Measurements from ENCODE around the gene THSD4. TPM values are rescaled to one million over a fixed set of nuclear protein-coding genes. Genes with fewer than 3 reads are reported as not detected.

THSD4 gene
- total and polyA plus RNA-seq, 7 donors: 1.4 to 7.8 (median 2.2) TPM

DNA sequence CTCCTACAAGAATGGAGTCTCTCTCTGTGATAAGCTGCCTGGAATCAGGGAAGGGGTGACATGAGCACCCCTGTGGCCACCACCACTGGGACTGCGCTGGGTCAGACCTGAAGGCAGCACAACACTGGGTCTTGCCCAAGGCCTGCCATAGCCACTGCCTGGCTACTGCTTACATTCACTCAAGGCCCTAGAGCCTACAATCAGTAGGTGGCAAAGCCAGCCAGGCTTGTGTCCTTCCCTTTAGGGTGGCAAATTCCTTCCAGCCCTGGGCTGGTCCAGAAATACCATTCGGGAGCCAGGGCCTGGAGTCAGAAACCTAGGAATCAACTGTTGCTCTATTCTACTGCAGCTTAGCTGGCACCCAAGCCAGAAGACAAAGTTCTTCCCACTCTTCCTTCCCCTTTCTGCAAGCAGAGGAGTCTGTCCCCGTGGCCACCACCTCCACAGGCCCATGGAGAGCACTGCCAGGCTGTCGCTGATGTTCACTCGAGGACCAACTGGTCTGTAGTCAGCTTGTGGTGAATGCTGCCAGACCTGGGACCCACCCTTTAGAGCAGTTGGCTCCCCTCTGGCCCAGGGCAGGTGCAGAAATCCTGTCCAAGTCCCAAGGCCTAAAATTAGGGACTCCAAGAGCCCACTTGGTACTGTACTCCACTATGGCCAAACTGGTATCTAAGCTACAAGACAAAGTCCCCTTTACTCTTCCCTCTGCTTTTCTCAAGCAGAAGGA, 307.4 kb downstream of the THSD4 start:
- no peak for DNase-seq
- H3K4me3 ChIP-seq: no peak overlapping the region
- H3K36me3 ChIP-seq: no peaks in the 10 kb centered on the region
- TF ChIP-seq POLR2AphosphoS5 (IDR thresholded peaks at IDR 0.05) (no peak), EP300 (IDR thresholded peaks at IDR 0.05) (no peak), POLR2A (IDR thresholded peaks at IDR 0.05) (no peak)
- TF ChIP-seq, protein P1, sequence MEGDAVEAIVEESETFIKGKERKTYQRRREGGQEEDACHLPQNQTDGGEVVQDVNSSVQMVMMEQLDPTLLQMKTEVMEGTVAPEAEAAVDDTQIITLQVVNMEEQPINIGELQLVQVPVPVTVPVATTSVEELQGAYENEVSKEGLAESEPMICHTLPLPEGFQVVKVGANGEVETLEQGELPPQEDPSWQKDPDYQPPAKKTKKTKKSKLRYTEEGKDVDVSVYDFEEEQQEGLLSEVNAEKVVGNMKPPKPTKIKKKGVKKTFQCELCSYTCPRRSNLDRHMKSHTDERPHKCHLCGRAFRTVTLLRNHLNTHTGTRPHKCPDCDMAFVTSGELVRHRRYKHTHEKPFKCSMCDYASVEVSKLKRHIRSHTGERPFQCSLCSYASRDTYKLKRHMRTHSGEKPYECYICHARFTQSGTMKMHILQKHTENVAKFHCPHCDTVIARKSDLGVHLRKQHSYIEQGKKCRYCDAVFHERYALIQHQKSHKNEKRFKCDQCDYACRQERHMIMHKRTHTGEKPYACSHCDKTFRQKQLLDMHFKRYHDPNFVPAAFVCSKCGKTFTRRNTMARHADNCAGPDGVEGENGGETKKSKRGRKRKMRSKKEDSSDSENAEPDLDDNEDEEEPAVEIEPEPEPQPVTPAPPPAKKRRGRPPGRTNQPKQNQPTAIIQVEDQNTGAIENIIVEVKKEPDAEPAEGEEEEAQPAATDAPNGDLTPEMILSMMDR (IDR thresholded peaks at IDR 0.05): no peak
- H3K27me3 ChIP-seq: no peaks in the 10 kb centered on the region
- 93% methylated on average over 5 of the region's 5 CpGs for WGBS, 2 donors
- H3K9me3 ChIP-seq: no peaks in the 10 kb centered on the region
- H3K27ac ChIP-seq: no peak overlapping the region
- intact Hi-C loops (cut with DNase I): no loop called here
- no peaks in the 10 kb centered on the region for H3K4me1 ChIP-seq

DNA sequence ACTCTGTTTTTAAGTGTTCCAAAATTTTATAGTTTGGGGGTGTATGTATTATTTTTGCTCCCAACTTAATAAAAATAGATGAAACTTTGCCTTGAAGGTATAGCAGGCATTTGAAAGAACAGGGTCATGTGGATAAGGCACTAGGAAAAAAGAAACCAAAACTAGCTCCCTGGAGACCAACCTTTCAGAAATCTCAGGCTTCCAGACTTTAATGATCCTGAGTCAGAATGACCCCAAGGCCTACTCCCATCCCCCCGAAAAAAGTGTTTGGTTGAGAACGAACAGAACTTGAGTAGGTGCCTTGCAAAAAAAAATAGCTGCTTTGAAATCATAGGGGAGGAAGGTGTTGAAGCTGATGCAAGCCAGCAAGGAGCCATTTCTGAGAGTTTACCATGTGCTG, 309.5 kb downstream of the THSD4 start:
- DNase-seq: no peak
- WGBS, 2 donors: 79 to 87% methylated on average over 2 of the region's 2 CpGs
- TF ChIP-seq POLR2A (IDR thresholded peaks at IDR 0.05): no peak
- no peak for TF ChIP-seq POLR2AphosphoS5 (IDR thresholded peaks at IDR 0.05)
- no peak for TF ChIP-seq EP300 (IDR thresholded peaks at IDR 0.05)
- TF ChIP-seq, protein P1 (IDR thresholded peaks at IDR 0.05): no peak
- Histone ChIP-seq H3K36me3 (no peaks in the 10 kb centered on the region), H3K27me3 (no peaks in the 10 kb centered on the region), H3K27ac (no peak overlapping the region), H3K9me3 (no peaks in the 10 kb centered on the region), H3K4me1 (no peaks in the 10 kb centered on the region), H3K4me3 (no peak overlapping the region)
- intact Hi-C loops (cut with DNase I): no loop called here

DNA sequence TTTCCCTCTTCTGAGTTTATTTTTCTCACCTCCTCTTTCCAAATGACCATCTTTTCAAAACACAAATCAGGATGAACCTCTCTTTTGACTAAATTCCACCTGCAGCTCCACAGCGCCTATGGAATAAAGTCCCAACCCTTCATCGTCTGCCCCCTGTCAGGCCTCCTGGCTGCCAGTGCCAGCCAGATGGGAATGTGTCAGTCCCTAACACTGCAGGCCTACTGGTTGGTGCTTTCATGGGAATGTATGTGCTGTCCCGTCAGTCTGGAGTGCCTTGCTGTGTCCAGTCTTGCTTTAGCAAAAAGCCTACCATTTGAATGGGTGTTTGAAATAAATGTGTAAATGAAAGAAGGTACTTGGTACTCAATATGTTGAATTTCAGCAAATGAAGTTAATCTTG, 310.1 kb downstream of the THSD4 start:
- DNase-seq: no peak
- H3K27ac ChIP-seq: no peak overlapping the region

DNA sequence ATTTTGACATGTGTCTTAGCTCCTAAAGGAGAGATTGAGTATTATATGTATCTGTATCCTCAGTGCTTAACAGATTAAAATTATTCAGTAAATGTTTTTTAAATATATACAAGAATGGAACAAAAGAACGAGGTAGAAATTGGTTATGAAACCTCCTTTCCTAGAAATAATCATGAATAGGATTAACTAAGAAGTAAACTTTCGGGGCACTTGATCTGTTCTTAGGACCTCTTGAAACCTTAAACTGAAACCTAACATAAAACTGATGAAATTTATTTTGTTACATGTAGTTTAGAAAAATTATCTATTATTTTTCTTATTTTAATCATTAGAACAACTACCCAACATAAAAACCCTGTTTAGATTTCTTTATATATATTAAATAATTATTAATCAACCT, 311.5 kb downstream of the THSD4 start:
- WGBS, 2 donors: 88 to 90% methylated on average over 2 of the region's 2 CpGs
- Histone ChIP-seq H3K4me3 (no peak overlapping the region), H3K9me3 (no peaks in the 10 kb centered on the region), H3K4me1 (no peaks in the 10 kb centered on the region), H3K27ac (no peak overlapping the region), H3K27me3 (no peaks in the 10 kb centered on the region), H3K36me3 (no peaks in the 10 kb centered on the region)
- intact Hi-C loops (cut with DNase I): no loop called here
- no peak for TF ChIP-seq POLR2AphosphoS5 (IDR thresholded peaks at IDR 0.05)
- TF ChIP-seq POLR2A (IDR thresholded peaks at IDR 0.05): no peak
- TF ChIP-seq, protein P1 (IDR thresholded peaks at IDR 0.05): no peak
- TF ChIP-seq EP300 (IDR thresholded peaks at IDR 0.05): no peak
- no peak for DNase-seq

More for the DNA sequence above, 310.1 kb downstream of the THSD4 start:
- Histone ChIP-seq H3K9me3 (no peaks in the 10 kb centered on the region), H3K36me3 (no peaks in the 10 kb centered on the region), H3K4me3 (no peak overlapping the region), H3K27me3 (no peaks in the 10 kb centered on the region), H3K4me1 (no peaks in the 10 kb centered on the region)
- no peak for TF ChIP-seq EP300 (IDR thresholded peaks at IDR 0.05)
- TF ChIP-seq, protein P1 (IDR thresholded peaks at IDR 0.05): no peak
- TF ChIP-seq POLR2AphosphoS5 (IDR thresholded peaks at IDR 0.05): no peak
- TF ChIP-seq POLR2A (IDR thresholded peaks at IDR 0.05): no peak
- 93 to 96% methylated on average over 3 of the region's 3 CpGs for WGBS, 2 donors
- intact Hi-C loops (cut with DNase I): no loop called here

DNA sequence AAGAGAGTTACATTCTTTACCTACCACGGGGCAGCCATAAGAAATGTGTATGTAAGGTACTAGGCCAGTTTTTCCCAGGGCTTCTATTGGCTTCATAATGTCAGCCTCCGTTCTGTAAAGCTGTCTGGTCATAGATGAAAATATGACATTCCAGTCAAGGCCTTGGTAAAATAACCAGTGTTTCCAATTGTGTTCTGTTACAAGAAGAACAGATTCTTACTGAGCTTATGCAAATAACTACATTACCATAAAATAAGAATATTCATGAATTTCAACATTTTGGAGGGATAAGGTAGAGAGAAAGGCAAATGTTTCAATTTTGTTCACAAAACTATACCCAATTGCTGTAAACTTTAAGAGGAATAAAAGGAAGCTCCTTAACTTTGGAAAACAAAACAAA, 315.5 kb downstream of the THSD4 start:
- Histone ChIP-seq H3K9me3 (no peaks in the 10 kb centered on the region), H3K4me3 (no peak overlapping the region), H3K4me1 (no peaks in the 10 kb centered on the region), H3K27me3 (no peaks in the 10 kb centered on the region), H3K36me3 (no peaks in the 10 kb centered on the region), H3K27ac (no peak overlapping the region)
- TF ChIP-seq EP300 (IDR thresholded peaks at IDR 0.05) (no peak), POLR2A (IDR thresholded peaks at IDR 0.05) (no peak), POLR2AphosphoS5 (IDR thresholded peaks at IDR 0.05) (no peak)
- TF ChIP-seq, protein P1 (IDR thresholded peaks at IDR 0.05): no peak
- intact Hi-C loops (cut with DNase I): no loop called here
- no peak for DNase-seq
- WGBS, 2 donors: 88 to 93% methylated on average over 2 of the region's 2 CpGs

Measured in sigmoid colon (tissue), 7 donors.